Pancreas (tissue), 10 donors: ENCODE measurements around the gene PRKD3. TPM values are rescaled to one million over a fixed set of nuclear protein-coding genes. Genes with fewer than 3 reads are reported as not detected.

ENCODE experiments used
- ATAC-seq, 4 donors: fragments of 200-7000 bp; cut with Tn5 transposase; one replicate each; pipeline versions ENCODE4 v1.8.0 to v1.9.1; 2020; ENCODE audit warnings: mild to moderate bottlenecking in 4 of 4, moderate library complexity in 4 of 4
- DNase-seq, 6 donors: peaks; one replicate each; pipeline ENCODE4 v3.0.0-alpha.2; 2020
- FAIRE-seq: peaks from 2 replicates; lab custom pipeline; 2012; peaks lifted over from hg19 to GRCh38; lab: Jason Lieb, UNC
- H3K27ac ChIP-seq, 4 donors: fragments of 200-600 bp; sonication (generic); 1 replicate in 3 of 4; 2 replicates in 1 of 4; pipeline versions ENCODE4 v1.5.0 to v1.8.0; 2020
- H3K27me3 ChIP-seq, 4 donors: fragments of 200-600 bp; one replicate each; pipeline ENCODE4 v1.8.0; 2021
- H3K36me3 ChIP-seq, 3 donors: fragments of 200-600 bp; sonication (generic) in 1 of 3; one replicate each; pipeline versions ENCODE4 v1.5.0 to v1.8.0; 2020 to 2021
- H3K4me1 ChIP-seq, 3 donors: fragments of 200-600 bp; one replicate each; pipeline ENCODE4 v1.8.0; 2021
- H3K4me3 ChIP-seq, 4 donors: fragments of 200-600 bp; sonication (generic) in 2 of 4; one replicate each; pipeline versions ENCODE4 v1.5.0 to v1.8.0; 2020 to 2021
- H3K9me3 ChIP-seq, 4 donors: fragments of 200-600 bp; one replicate each; pipeline ENCODE4 v1.8.0; 2021
- CTCF ChIP-seq, 4 donors: fragments of 200-600 bp; sonication (generic) in 3 of 4; IDR thresholded peaks; one replicate each; pipeline versions ENCODE4 v1.5.0 to v1.8.0; 2021; ENCODE audit warnings: antibody characterized with exemption in 4 of 4
- WGBS, 2 donors: extraction: QIAGEN DNeasy Blood & Tissue Kit; methylation state at CpG; one replicate each; pipeline ENCODE4 v1.1.7; 2013; 5-methylcytosine and 5-hydroxymethylcytosine counted together
- intact Hi-C, 3 donors: fragments of 100-400 bp; cut with DNase I; formaldehyde crosslinking; loops; one replicate each; pipeline versions ENCODE4 v1.11.1 to v1.14.2; 2022
- polyA plus RNA-seq, 2 donors: library from polyadenylated mRNA; stranded (reverse); fragments of 200-250 nt; gene quantifications; one replicate each; pipeline ENCODE4 v1.2.3, GENCODE V29; 2013
- total RNA-seq, 6 donors: library from RNA; stranded (reverse); fragmentation: NEBNext Ultra II Directional in 4 of 6; extraction: Animal tissue kit (Norgen Biotek cat#: 25700) in 4 of 6; gene quantifications; one replicate each; pipeline versions ENCODE4 v1.2.1 to v1.2.4, GENCODE V29; 2021 to 2023
- donor health status: healthy with polysubstance abuse.
- donor health status: DM: no; HTN: no; CAD: no; lungs with moderate emphysema.
- donor health status: DM: no; HTN: no; CAD: no.
- donor health status: control.
- donor health status: control.
- donor health status: Bipolar disorder and iron deficiency.
- donor health status: DM: yes; HTN: yes; CAD: no.
- donor health status: DM: no; HTN: no; CAD: no.
- donor health status: DM: no; HTN: no; CAD: no.
- donor health status: DM: yes; HTN: yes; CAD: no.

The PRKD3 gene
- total and polyA plus RNA-seq, 8 donors = 4.1 to 17.2 (median 8.0) TPM

- Histone ChIP-seq H3K36me3 (no peaks in the 10 kb centered on the region), H3K27me3 (no peaks in the 10 kb centered on the region), H3K9me3 (no peaks in the 10 kb centered on the region), H3K4me1 (no peaks in the 10 kb centered on the region), H3K27ac (no peak overlapping the region), H3K4me3 (no peak overlapping the region)
- TF ChIP-seq CTCF (IDR thresholded peaks at IDR 0.05) = no peak
- FAIRE-seq (no peak), ATAC-seq (no peak), DNase-seq (no peak)
- intact Hi-C loops = no loop called here
- WGBS, 2 donors = 53 to 68% methylated on average over 4 of the region's 4 CpGs
Observed at GRCh38 chr2:37366773-37367172, 42.1 kb upstream of the PRKD3 start.

GRCh38 chr2:37365669-37366068 is 41.0 kb upstream of the PRKD3 start:
- intact Hi-C loops = no loop called here
- ATAC-seq (no peak), FAIRE-seq (no peak), DNase-seq (no peak)
- H3K9me3 ChIP-seq = no peaks in the 10 kb centered on the region
- no peaks in the 10 kb centered on the region for H3K4me1 ChIP-seq
- TF ChIP-seq CTCF (IDR thresholded peaks at IDR 0.05) = no peak
- H3K4me3 ChIP-seq = no peak overlapping the region
- no peaks in the 10 kb centered on the region for H3K27me3 ChIP-seq
- 67 to 87% methylated on average over 2 of the region's 2 CpGs for WGBS, 2 donors
- H3K36me3 ChIP-seq = no peaks in the 10 kb centered on the region
- H3K27ac ChIP-seq = no peak overlapping the region

GRCh38 chr2:37364351-37364750 is 39.7 kb upstream of the PRKD3 start:
- FAIRE-seq (no peak), ATAC-seq (no peak), DNase-seq (no peak)
- WGBS, 2 donors = 85% methylated on average over 6 of the region's 6 CpGs
- Histone ChIP-seq H3K36me3 (no peaks in the 10 kb centered on the region), H3K27ac (no peak overlapping the region), H3K27me3 (no peaks in the 10 kb centered on the region), H3K4me3 (no peak overlapping the region), H3K4me1 (no peaks in the 10 kb centered on the region), H3K9me3 (no peaks in the 10 kb centered on the region)
- TF ChIP-seq CTCF (IDR thresholded peaks at IDR 0.05) = no peak
- intact Hi-C loops = no loop called here

- no peak for FAIRE-seq
- no peak for ATAC-seq
- no peaks in the 10 kb centered on the region for H3K36me3 ChIP-seq
- no peak for DNase-seq
- intact Hi-C loops = no loop called here
- H3K4me3 ChIP-seq = no peak overlapping the region
- no peaks in the 10 kb centered on the region for H3K9me3 ChIP-seq
- TF ChIP-seq CTCF (IDR thresholded peaks at IDR 0.05) = no peak
- no peaks in the 10 kb centered on the region for H3K27me3 ChIP-seq
- no peak overlapping the region for H3K27ac ChIP-seq
- no peaks in the 10 kb centered on the region for H3K4me1 ChIP-seq
- WGBS, 2 donors = 61 to 67% methylated on average over 9 of the region's 9 CpGs
Observed at GRCh38 chr2:37361994-37362698, 37.5 kb upstream of the PRKD3 start.

GRCh38 chr2:37361216-37361815 is 36.7 kb upstream of the PRKD3 start:
- Histone ChIP-seq H3K9me3 (no peaks in the 10 kb centered on the region), H3K4me3 (no peak overlapping the region), H3K4me1 (no peaks in the 10 kb centered on the region), H3K36me3 (no peaks in the 10 kb centered on the region), H3K27ac (no peak overlapping the region), H3K27me3 (no peaks in the 10 kb centered on the region)
- TF ChIP-seq CTCF (IDR thresholded peaks at IDR 0.05) = no peak
- FAIRE-seq (no peak), DNase-seq (no peak), ATAC-seq (no peak)
- intact Hi-C loops = no loop called here
- WGBS, 2 donors = 88 to 99% methylated on average over 3 of the region's 3 CpGs
